Vagina (tissue), 2 donors: ENCODE results near the gene BFSP2.

ENCODE experiments used
- POLR2A ChIP-seq, 2 donors: fragments of 450-650 bp; IDR thresholded peaks; one replicate each; pipeline ENCODE4 v1.6.1; 2017; ENCODE audit warnings: antibody characterized with exemption in 2 of 2, mild to moderate bottlenecking in 2 of 2, moderate library complexity in 2 of 2
- TF ChIP-seq, protein P1 (sequence below), 3 experiments: fragments of 450-650 bp in 2 of 3; fragments of 200-600 bp in 1 of 3; sonication (generic) in 1 of 3; IDR thresholded peaks; one replicate each; pipeline ENCODE4 v1.5.1; 2017 to 2019; ENCODE audit warnings: antibody characterized with exemption in 3 of 3, mild to moderate bottlenecking in 2 of 3, moderate library complexity in 2 of 3

DNA sequence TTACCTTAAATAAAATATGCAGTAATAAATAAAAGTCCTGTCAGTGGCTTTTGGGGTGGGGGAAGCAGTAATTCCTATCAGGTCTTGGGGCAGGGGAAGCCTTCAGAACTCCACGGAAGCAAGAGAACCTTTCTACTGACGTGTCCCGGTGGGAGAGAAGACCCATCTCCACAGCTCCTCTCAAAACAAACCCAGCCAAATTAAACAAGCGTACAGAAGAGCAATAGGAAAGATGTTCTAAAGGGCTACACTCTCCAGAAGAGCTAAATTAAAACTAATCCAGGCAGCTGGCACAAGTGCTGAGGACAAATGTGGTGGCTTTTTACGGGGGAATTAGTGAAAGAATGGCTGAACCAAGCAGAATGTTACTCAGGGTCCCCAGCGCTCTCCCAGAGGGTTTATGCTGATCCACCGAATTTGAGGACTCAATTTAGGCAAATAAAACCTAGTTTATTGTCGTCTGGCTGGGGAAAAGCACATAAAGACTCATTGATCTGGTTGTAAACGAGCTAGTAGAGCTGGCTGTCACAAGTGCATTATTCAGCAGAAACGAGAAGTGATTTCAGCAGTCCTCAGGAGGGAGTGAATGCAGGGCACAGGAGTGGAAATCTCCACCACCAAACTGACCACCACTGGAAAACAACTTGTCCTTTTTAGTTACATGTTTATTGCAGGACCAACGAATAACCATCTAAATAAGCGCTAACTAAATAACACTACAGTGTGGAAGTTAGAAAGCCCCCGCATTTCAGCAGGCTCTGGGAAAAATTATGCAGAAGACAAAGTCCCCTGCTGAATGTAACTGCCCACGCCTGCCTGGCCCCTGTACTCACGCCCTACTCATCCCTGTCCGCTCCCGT lies 13.5 kb downstream of the BFSP2 start:
- no peak for TF ChIP-seq POLR2A (IDR thresholded peaks at IDR 0.05)
- TF ChIP-seq, protein P1, sequence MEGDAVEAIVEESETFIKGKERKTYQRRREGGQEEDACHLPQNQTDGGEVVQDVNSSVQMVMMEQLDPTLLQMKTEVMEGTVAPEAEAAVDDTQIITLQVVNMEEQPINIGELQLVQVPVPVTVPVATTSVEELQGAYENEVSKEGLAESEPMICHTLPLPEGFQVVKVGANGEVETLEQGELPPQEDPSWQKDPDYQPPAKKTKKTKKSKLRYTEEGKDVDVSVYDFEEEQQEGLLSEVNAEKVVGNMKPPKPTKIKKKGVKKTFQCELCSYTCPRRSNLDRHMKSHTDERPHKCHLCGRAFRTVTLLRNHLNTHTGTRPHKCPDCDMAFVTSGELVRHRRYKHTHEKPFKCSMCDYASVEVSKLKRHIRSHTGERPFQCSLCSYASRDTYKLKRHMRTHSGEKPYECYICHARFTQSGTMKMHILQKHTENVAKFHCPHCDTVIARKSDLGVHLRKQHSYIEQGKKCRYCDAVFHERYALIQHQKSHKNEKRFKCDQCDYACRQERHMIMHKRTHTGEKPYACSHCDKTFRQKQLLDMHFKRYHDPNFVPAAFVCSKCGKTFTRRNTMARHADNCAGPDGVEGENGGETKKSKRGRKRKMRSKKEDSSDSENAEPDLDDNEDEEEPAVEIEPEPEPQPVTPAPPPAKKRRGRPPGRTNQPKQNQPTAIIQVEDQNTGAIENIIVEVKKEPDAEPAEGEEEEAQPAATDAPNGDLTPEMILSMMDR (IDR thresholded peaks at IDR 0.05) = no peak
